ENCODE data around the gene GYG2. TPM values are rescaled to one million over a fixed set of nuclear protein-coding genes. Genes with fewer than 3 reads are reported as not detected.
"Not testable (repeated sequence)": the region's sequence is repeated elsewhere in the genome, so short reads cannot be mapped to it uniquely, and the experiment has no call there.

The GYG2 gene
- total RNA-seq (ENCODE audit: unreplicated experiment), result 4.5 TPM
- long read RNA-seq, partial matches to known transcripts, result 0 of 4 reads
- long read RNA-seq, other reads (novel, unspliced or antisense), result 1 of 4 reads

- no peak for TF ChIP-seq CTCF (IDR thresholded peaks at IDR 0.05; ENCODE audit: unreplicated experiment)
- no peaks in the 10 kb centered on the region for H3K36me3 Mint-ChIP-seq (ENCODE audit: low read depth, unreplicated experiment)
- peak; percentile 22 for DNase-seq (ENCODE audit: low spot score)
- no peaks in the 10 kb centered on the region for H3K9me3 Mint-ChIP-seq (ENCODE audit: unreplicated experiment)
- no peak within 1 kb of the TSS for H3K4me3 Mint-ChIP-seq (ENCODE audit: unreplicated experiment)
- no peak within 1 kb of the TSS for H3K27ac Mint-ChIP-seq (ENCODE audit: unreplicated experiment)
- H3K4me1 Mint-ChIP-seq (ENCODE audit: unreplicated experiment), result no peaks in the 10 kb centered on the region
- H3K27me3 Mint-ChIP-seq (ENCODE audit: unreplicated experiment), result no peaks in the 10 kb centered on the region
Observed at GRCh38 chrX:2828344-2828958, at the start of gene GYG2. GYG2 (plus strand) TSS chrX:2828930; CDS start chrX:2830189, 1,259 bp downstream.

- not testable (repeated sequence) for DNase-seq (ENCODE audit: low spot score); H3K36me3 Mint-ChIP-seq (ENCODE audit: low read depth, unreplicated experiment); H3K27ac Mint-ChIP-seq (ENCODE audit: unreplicated experiment); H3K4me1 Mint-ChIP-seq (ENCODE audit: unreplicated experiment); H3K27me3 Mint-ChIP-seq (ENCODE audit: unreplicated experiment); H3K9me3 Mint-ChIP-seq (ENCODE audit: unreplicated experiment); H3K4me3 Mint-ChIP-seq (ENCODE audit: unreplicated experiment)
Observed at GRCh38 chrX:2780472-2781225, 48.1 kb upstream of the GYG2 start.

GRCh38 chrX:2781226-2781571 is 47.5 kb upstream of the GYG2 start:
- Mint-ChIP-seq H3K27me3 (ENCODE audit: unreplicated experiment) (peaks cover 4% of the 10 kb centered on the region), H3K4me3 (ENCODE audit: unreplicated experiment) (no peak overlapping the region), H3K27ac (ENCODE audit: unreplicated experiment) (no peak overlapping the region), H3K4me1 (ENCODE audit: unreplicated experiment) (no peaks in the 10 kb centered on the region), H3K36me3 (ENCODE audit: low read depth, unreplicated experiment) (no peaks in the 10 kb centered on the region), H3K9me3 (ENCODE audit: unreplicated experiment) (no peaks in the 10 kb centered on the region)
- no peak for DNase-seq (ENCODE audit: low spot score)
- no peak for TF ChIP-seq CTCF (IDR thresholded peaks at IDR 0.05; ENCODE audit: unreplicated experiment)

- H3K4me3 Mint-ChIP-seq (ENCODE audit: unreplicated experiment), result no peak overlapping the region
- no peaks in the 10 kb centered on the region for H3K36me3 Mint-ChIP-seq (ENCODE audit: low read depth, unreplicated experiment)
- H3K4me1 Mint-ChIP-seq (ENCODE audit: unreplicated experiment), result no peaks in the 10 kb centered on the region
- TF ChIP-seq CTCF (IDR thresholded peaks at IDR 0.05; ENCODE audit: unreplicated experiment), result no peak
- H3K27ac Mint-ChIP-seq (ENCODE audit: unreplicated experiment), result no peak overlapping the region
- peaks cover 4% of the 10 kb centered on the region for H3K27me3 Mint-ChIP-seq (ENCODE audit: unreplicated experiment)
- DNase-seq (ENCODE audit: low spot score), result no peak
- no peaks in the 10 kb centered on the region for H3K9me3 Mint-ChIP-seq (ENCODE audit: unreplicated experiment)
Observed at GRCh38 chrX:2781698-2782097, 47.0 kb upstream of the GYG2 start.

GRCh38 chrX:2782171-2782570 is 46.6 kb upstream of the GYG2 start:
- no peaks in the 10 kb centered on the region for H3K4me1 Mint-ChIP-seq (ENCODE audit: unreplicated experiment)
- no peak overlapping the region for H3K4me3 Mint-ChIP-seq (ENCODE audit: unreplicated experiment)
- no peak overlapping the region for H3K27ac Mint-ChIP-seq (ENCODE audit: unreplicated experiment)
- TF ChIP-seq CTCF (IDR thresholded peaks at IDR 0.05; ENCODE audit: unreplicated experiment), result no peak
- no peaks in the 10 kb centered on the region for H3K36me3 Mint-ChIP-seq (ENCODE audit: low read depth, unreplicated experiment)
- H3K9me3 Mint-ChIP-seq (ENCODE audit: unreplicated experiment), result no peaks in the 10 kb centered on the region
- H3K27me3 Mint-ChIP-seq (ENCODE audit: unreplicated experiment), result peaks cover 4% of the 10 kb centered on the region
- no peak for DNase-seq (ENCODE audit: low spot score)
